Measurements from ENCODE around the gene CDKN2A. TPM values are rescaled to one million over a fixed set of nuclear protein-coding genes. Genes with fewer than 3 reads are reported as not detected.

Gene CDKN2A
- total RNA-seq, 1 experiment from 2014 or later: 0.35 TPM

DNA sequence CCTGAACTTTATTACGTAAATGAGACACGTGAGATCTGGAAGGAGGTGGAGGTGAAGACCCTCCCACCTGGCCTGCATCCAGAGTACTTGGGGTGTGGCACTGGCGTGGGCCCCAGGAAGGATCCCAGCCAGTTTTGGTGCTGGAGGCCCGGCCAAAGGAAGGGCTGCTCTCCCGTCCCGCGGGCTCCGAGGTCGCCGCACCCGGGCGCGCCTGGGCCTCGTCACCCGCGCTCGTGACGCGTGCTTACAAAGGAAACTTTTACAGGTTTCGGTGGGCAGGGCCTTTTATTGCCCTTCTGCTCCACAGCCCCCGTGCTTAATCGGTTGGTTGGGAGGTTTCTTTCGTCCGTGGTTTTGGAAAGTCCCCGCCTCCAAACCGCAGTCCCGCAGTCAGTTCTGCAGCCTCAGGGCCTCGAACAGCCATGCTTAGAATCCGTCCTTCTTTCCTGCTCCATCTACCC, 29.2 kb downstream of the CDKN2A start:
- Histone ChIP-seq H4K91ac (ENCODE audit: insufficient read length, low read depth, low read length) (no peak overlapping the region), H4K8ac (replicated peaks; ENCODE audit: insufficient read length, low read depth, low read length) (no peak overlapping the region), H3K9me3 (ENCODE audit: control insufficient read depth, low read depth, low read length) (no peaks in the 10 kb centered on the region), H3K4ac (ENCODE audit: low read depth, low read length) (no peak overlapping the region), H3K4me2 (ENCODE audit: insufficient read depth, insufficient read length, low read length) (peak overlapping the region; percentile 78), H2AFZ (ENCODE audit: low read length) (no peak overlapping the region), H3K56ac (ENCODE audit: insufficient read length, low read depth, low read length) (no peak overlapping the region), H3K14ac (ENCODE audit: insufficient read depth, low read length) (no peak overlapping the region), H4K5ac (ENCODE audit: insufficient read length, low read depth, low read length) (no peak overlapping the region), H2BK15ac (ENCODE audit: low read depth, low read length) (no peak overlapping the region), H2BK120ac (ENCODE audit: low read depth, low read length, poor library complexity, severe bottlenecking) (no peak overlapping the region), H3K9ac (ENCODE audit: extremely low read depth, insufficient read length, low read length) (no peak overlapping the region), H3K27me3 (ENCODE audit: insufficient read depth, low read length) (peaks cover 61% of the 10 kb centered on the region), H3K79me1 (ENCODE audit: insufficient read depth, low read depth, low read length, poor library complexity, severe bottlenecking) (no peaks in the 10 kb centered on the region), H3K4me1 (ENCODE audit: insufficient read depth, low read length) (no peaks in the 10 kb centered on the region; the same call in 1 of the 2 replicates), H3K18ac (ENCODE audit: insufficient read length, low read depth, low read length) (no peak overlapping the region), H3K23ac (ENCODE audit: insufficient read length, low read depth, low read length) (no peak overlapping the region), H2AK5ac (ENCODE audit: insufficient read length, low read length) (no peak overlapping the region), H2BK20ac (ENCODE audit: low read depth, low read length, poor library complexity, severe bottlenecking) (no peak overlapping the region), H2BK12ac (ENCODE audit: insufficient read length, low read depth, low read length) (no peak overlapping the region), H3K27ac (ENCODE audit: insufficient read length, low read depth, low read length) (no peak overlapping the region), H3K23me2 (ENCODE audit: insufficient read length, low read depth, low read length, poor library complexity, severe bottlenecking) (peaks cover 4% of the 10 kb centered on the region), H3K79me2 (ENCODE audit: insufficient read depth, low read length) (no peaks in the 10 kb centered on the region), H2BK5ac (ENCODE audit: insufficient read length, low read length) (no peak overlapping the region), H4K20me1 (ENCODE audit: control insufficient read depth, insufficient read depth, insufficient read length) (no peaks in the 10 kb centered on the region), H3T11ph (ENCODE audit: low read length) (no peak overlapping the region)
- peaks cover 6 to 10% of the 10 kb centered on the region in 2 experiments for H3K9me3 Mint-ChIP-seq
- H3K27me3 Mint-ChIP-seq (ENCODE audit: low read depth): peaks cover 97% of the 10 kb centered on the region
- H3K4me3 Mint-ChIP-seq: peak overlapping the region; percentile 45 to 75; a peak in 4 of 5 replicates
- peak; percentile 53 for DNase-seq
- WGBS (ENCODE audit: extremely low coverage, insufficient read length, low lambda C conversion rate): no CpG with 5 or more reads among the region's 29 CpGs
- no peaks in the 10 kb centered on the region for H3K36me3 Mint-ChIP-seq (ENCODE audit: insufficient read depth in 1 of 3, low read depth in 3 of 3)
- TF ChIP-seq, protein P1, sequence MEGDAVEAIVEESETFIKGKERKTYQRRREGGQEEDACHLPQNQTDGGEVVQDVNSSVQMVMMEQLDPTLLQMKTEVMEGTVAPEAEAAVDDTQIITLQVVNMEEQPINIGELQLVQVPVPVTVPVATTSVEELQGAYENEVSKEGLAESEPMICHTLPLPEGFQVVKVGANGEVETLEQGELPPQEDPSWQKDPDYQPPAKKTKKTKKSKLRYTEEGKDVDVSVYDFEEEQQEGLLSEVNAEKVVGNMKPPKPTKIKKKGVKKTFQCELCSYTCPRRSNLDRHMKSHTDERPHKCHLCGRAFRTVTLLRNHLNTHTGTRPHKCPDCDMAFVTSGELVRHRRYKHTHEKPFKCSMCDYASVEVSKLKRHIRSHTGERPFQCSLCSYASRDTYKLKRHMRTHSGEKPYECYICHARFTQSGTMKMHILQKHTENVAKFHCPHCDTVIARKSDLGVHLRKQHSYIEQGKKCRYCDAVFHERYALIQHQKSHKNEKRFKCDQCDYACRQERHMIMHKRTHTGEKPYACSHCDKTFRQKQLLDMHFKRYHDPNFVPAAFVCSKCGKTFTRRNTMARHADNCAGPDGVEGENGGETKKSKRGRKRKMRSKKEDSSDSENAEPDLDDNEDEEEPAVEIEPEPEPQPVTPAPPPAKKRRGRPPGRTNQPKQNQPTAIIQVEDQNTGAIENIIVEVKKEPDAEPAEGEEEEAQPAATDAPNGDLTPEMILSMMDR (conservative IDR thresholded peaks at IDR 0.05): no peak
- peaks cover 23 to 38% of the 10 kb centered on the region in 2 experiments for H3K4me1 Mint-ChIP-seq
- no peak overlapping the region for H3K27ac Mint-ChIP-seq

Measured in H9 (cell line).